D721Med (cell line): Measurements from ENCODE around the gene EGFR.

ENCODE experiments used
- DNase-seq: peaks from one replicate; pipeline ENCODE4 v3.0.0; 2011; ENCODE audit warnings: low spot score; ENCODE audit not compliant: insufficient read length
- FAIRE-seq: peaks from 2 replicates; lab custom pipeline; 2011; peaks lifted over from hg19 to GRCh38; lab: Jason Lieb, UNC
- TF ChIP-seq, protein P1 (sequence below): IDR thresholded peaks from 2 replicates; pipeline ENCODE4 v1.5.1; 2012; ENCODE audit warnings: mild to moderate bottlenecking, control low read depth; ENCODE audit not compliant: insufficient read depth; ENCODE audit errors: missing control alignments

The EGFR gene

GRCh38 chr7:55172161-55172560, 153.3 kb downstream of the EGFR start:
- no peak for DNase-seq
- FAIRE-seq: no peak

GRCh38 chr7:55172881-55173609, 154.2 kb downstream of the EGFR start:
- TF ChIP-seq, protein P1, sequence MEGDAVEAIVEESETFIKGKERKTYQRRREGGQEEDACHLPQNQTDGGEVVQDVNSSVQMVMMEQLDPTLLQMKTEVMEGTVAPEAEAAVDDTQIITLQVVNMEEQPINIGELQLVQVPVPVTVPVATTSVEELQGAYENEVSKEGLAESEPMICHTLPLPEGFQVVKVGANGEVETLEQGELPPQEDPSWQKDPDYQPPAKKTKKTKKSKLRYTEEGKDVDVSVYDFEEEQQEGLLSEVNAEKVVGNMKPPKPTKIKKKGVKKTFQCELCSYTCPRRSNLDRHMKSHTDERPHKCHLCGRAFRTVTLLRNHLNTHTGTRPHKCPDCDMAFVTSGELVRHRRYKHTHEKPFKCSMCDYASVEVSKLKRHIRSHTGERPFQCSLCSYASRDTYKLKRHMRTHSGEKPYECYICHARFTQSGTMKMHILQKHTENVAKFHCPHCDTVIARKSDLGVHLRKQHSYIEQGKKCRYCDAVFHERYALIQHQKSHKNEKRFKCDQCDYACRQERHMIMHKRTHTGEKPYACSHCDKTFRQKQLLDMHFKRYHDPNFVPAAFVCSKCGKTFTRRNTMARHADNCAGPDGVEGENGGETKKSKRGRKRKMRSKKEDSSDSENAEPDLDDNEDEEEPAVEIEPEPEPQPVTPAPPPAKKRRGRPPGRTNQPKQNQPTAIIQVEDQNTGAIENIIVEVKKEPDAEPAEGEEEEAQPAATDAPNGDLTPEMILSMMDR: no peak
- FAIRE-seq (no peak), DNase-seq (no peak)

More at GRCh38 chr7:55172161-55172560, 153.3 kb downstream of the EGFR start:
- TF ChIP-seq, protein P1: no peak

GRCh38 chr7:55173671-55174070, 154.9 kb downstream of the EGFR start:
- DNase-seq (no peak), FAIRE-seq (no peak)
- TF ChIP-seq, protein P1: no peak

DNA sequence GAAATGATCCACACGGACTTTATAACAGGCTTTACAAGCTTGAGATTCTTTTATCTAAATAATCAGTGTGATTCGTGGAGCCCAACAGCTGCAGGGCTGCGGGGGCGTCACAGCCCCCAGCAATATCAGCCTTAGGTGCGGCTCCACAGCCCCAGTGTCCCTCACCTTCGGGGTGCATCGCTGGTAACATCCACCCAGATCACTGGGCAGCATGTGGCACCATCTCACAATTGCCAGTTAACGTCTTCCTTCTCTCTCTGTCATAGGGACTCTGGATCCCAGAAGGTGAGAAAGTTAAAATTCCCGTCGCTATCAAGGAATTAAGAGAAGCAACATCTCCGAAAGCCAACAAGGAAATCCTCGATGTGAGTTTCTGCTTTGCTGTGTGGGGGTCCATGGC, 155.6 kb downstream of the EGFR start:
- FAIRE-seq (no peak), DNase-seq (no peak)
- TF ChIP-seq, protein P1: no peak

DNA sequence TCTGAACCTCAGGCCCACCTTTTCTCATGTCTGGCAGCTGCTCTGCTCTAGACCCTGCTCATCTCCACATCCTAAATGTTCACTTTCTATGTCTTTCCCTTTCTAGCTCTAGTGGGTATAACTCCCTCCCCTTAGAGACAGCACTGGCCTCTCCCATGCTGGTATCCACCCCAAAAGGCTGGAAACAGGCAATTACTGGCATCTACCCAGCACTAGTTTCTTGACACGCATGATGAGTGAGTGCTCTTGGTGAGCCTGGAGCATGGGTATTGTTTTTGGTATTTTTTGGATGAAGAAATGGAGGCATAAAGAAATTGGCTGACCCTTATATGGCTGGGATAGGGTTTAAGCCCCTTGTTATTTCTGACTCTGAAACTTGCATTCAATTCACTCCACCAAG, 156.0 kb downstream of the EGFR start:
- DNase-seq: no peak
- TF ChIP-seq, protein P1: no peak
- no peak for FAIRE-seq

DNA sequence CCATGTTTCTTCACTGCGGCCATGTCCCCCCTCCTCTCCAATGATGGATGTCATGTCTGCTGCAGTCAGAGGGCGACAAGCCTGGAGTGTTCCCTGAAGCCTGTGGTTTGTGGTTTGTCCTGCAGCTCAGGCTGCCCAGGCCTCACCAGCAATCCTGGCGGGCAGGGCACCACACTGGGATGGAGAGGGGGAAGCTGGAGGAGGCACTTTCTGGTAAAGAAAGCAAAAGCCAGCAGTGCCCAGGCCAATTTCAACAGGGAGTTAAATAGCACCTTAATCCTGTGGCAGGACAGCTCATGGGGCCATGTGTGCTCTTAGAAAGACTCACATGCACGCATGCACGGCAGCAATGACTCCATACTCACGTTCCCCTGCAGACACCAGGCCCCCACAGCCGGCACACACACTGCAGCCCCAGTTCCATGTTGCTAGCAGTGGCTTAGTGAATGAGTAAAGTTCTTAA, 158.3 kb downstream of the EGFR start:
- FAIRE-seq: no peak
- DNase-seq: no peak
- TF ChIP-seq, protein P1: no peak

DNA sequence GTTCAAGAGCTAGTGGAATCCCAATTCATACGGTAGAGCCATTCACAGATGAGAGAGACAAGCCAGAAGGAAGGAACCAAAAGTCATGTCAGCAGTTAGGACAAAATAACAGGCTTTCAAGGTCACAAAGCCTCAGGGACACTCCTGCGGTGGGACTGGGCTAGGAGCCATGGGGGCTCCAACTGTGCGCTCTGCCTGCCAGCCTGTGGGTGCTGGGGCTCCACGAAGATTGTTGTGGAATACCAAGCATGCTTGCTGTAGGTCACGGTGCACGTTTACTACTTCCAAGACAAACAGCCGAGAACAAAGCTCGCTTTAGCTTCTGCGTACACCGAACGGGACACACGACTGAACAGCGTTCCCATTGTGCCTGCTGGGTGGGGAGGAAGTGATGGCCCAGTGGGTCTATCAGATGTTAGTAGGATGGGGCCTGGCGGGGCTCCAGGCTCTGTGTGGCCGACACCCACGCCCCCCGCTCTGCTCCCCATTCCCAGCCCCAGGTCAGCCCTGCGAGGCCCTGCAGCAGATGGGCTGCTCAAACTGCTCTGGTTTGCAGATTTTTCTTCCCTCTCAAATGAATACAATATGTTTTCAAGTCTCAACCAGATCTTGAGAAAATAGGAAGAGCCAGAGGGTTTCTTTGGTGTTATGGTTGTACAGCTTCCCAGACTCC, 158.9 kb downstream of the EGFR start:
- no peak for FAIRE-seq
- no peak for DNase-seq
- TF ChIP-seq, protein P1: no peak
